ENCODE measurements around the gene RALGAPA1. TPM values are rescaled to one million over a fixed set of nuclear protein-coding genes. Genes with fewer than 3 reads are reported as not detected.

RALGAPA1 gene
- polyA plus RNA-seq, 1 donor from 2014 or later: 73.3 TPM

GRCh38 chr14:35666429-35667043 lies 142.6 kb downstream of the RALGAPA1 start:
- H3K9me3 ChIP-seq (ENCODE audit: low read length): no peaks in the 10 kb centered on the region
- H3K79me2 ChIP-seq (replicated peaks; ENCODE audit: insufficient read depth, low read length): no peaks in the 10 kb centered on the region
- no peak overlapping the region for H3K27ac ChIP-seq (ENCODE audit: low read length)
- no peak for TF ChIP-seq CTCF (IDR thresholded peaks at IDR 0.05; ENCODE audit: poor library complexity, severe bottlenecking)
- TF ChIP-seq SMC3 (conservative IDR thresholded peaks at IDR 0.05; ENCODE audit: poor library complexity): no peak
- no peak for TF ChIP-seq RAD21 (conservative IDR thresholded peaks at IDR 0.05)
- no peak for TF ChIP-seq REST (IDR thresholded peaks at IDR 0.05; ENCODE audit: borderline replicate concordance)
- no peak for TF ChIP-seq MXI1 (conservative IDR thresholded peaks at IDR 0.05; ENCODE audit: poor library complexity, severe bottlenecking)
- no peak for TF ChIP-seq POLR2AphosphoS5 (IDR thresholded peaks at IDR 0.05)
- TF ChIP-seq EP300 (conservative IDR thresholded peaks at IDR 0.05; ENCODE audit: poor library complexity, severe bottlenecking): no peak
- TF ChIP-seq TAF1 (IDR thresholded peaks at IDR 0.05; ENCODE audit: low read depth): no peak
- TF ChIP-seq EZH2 (IDR thresholded peaks at IDR 0.05; ENCODE audit: borderline replicate concordance, insufficient read depth, low read length, poor library complexity, severe bottlenecking): no peak
- H3K36me3 ChIP-seq (ENCODE audit: insufficient read depth, low read length): no peaks in the 10 kb centered on the region
- H2AFZ ChIP-seq (ENCODE audit: low read depth, low read length): no peak overlapping the region
- H3K4me3 ChIP-seq (ENCODE audit: low read length): no peak overlapping the region
- H3K4me2 ChIP-seq (ENCODE audit: low read length): no peak overlapping the region
- H3K9me2 ChIP-seq (ENCODE audit: insufficient read depth, low read length): no peaks in the 10 kb centered on the region
- no peaks in the 10 kb centered on the region for H3F3A ChIP-seq (ENCODE audit: insufficient read depth, low read length, poor library complexity, severe bottlenecking)
- no peaks in the 10 kb centered on the region for H4K20me1 ChIP-seq (ENCODE audit: insufficient read depth)
- H3K27me3 ChIP-seq (ENCODE audit: insufficient read depth, low read depth, low read length): no peaks in the 10 kb centered on the region
- no peak overlapping the region for H3K9ac ChIP-seq (ENCODE audit: low read length)

GRCh38 chr14:35661875-35662274 lies 147.2 kb downstream of the RALGAPA1 start:
- no peaks in the 10 kb centered on the region for H3K27me3 ChIP-seq (ENCODE audit: insufficient read depth, low read depth, low read length)

More at GRCh38 chr14:35661875-35662274, 147.2 kb downstream of the RALGAPA1 start:
- H3K4me3 ChIP-seq (ENCODE audit: low read length): no peak overlapping the region
- H3K9me3 ChIP-seq (ENCODE audit: low read length): no peaks in the 10 kb centered on the region
- no peaks in the 10 kb centered on the region for H3K79me2 ChIP-seq (replicated peaks; ENCODE audit: insufficient read depth, low read length)
- TF ChIP-seq CTCF (IDR thresholded peaks at IDR 0.05; ENCODE audit: poor library complexity, severe bottlenecking) (no peak), RAD21 (conservative IDR thresholded peaks at IDR 0.05) (no peak), SMC3 (conservative IDR thresholded peaks at IDR 0.05; ENCODE audit: poor library complexity) (no peak), MXI1 (conservative IDR thresholded peaks at IDR 0.05; ENCODE audit: poor library complexity, severe bottlenecking) (no peak), EZH2 (IDR thresholded peaks at IDR 0.05; ENCODE audit: borderline replicate concordance, insufficient read depth, low read length, poor library complexity, severe bottlenecking) (no peak), EP300 (conservative IDR thresholded peaks at IDR 0.05; ENCODE audit: poor library complexity, severe bottlenecking) (no peak), TAF1 (IDR thresholded peaks at IDR 0.05; ENCODE audit: low read depth) (no peak), REST (IDR thresholded peaks at IDR 0.05; ENCODE audit: borderline replicate concordance) (no peak), POLR2AphosphoS5 (IDR thresholded peaks at IDR 0.05) (no peak)
- no peak overlapping the region for H2AFZ ChIP-seq (ENCODE audit: low read depth, low read length)
- H3K9ac ChIP-seq (ENCODE audit: low read length): no peak overlapping the region
- H3K9me2 ChIP-seq (ENCODE audit: insufficient read depth, low read length): no peaks in the 10 kb centered on the region
- no peaks in the 10 kb centered on the region for H3K36me3 ChIP-seq (ENCODE audit: insufficient read depth, low read length)
- no peak overlapping the region for H3K4me2 ChIP-seq (ENCODE audit: low read length)
- no peak overlapping the region for H3K27ac ChIP-seq (ENCODE audit: low read length)
- no peaks in the 10 kb centered on the region for H4K20me1 ChIP-seq (ENCODE audit: insufficient read depth)
- H3F3A ChIP-seq (ENCODE audit: insufficient read depth, low read length, poor library complexity, severe bottlenecking): no peaks in the 10 kb centered on the region

Measured in neural cell (in vitro differentiated cells).